SK-N-SH (cell line): ENCODE measurements around the gene N4BP2L2.

Experiments
- EP300 ChIP-seq, 2 experiments: IDR thresholded peaks; 2 replicates each; pipeline versions ENCODE4 v1.4.0 to v1.6.1; 2012; ENCODE audit warnings: borderline replicate concordance in 1 of 2, low read depth in 1 of 2, low read length in 1 of 2
- JUND ChIP-seq: IDR thresholded peaks from 2 replicates; pipeline ENCODE4 v1.4.0; 2012
- NRF1 ChIP-seq: IDR thresholded peaks from 2 replicates; pipeline ENCODE4 v1.6.1; 2012; ENCODE audit warnings: low read depth, mild to moderate bottlenecking, low read length
- PBX3 ChIP-seq: IDR thresholded peaks from 2 replicates; pipeline ENCODE4; 2012
- RAD21 ChIP-seq: IDR thresholded peaks from 2 replicates; pipeline ENCODE4 v1.6.1; 2012; ENCODE audit warnings: mild to moderate bottlenecking, low read length
- RCOR1 ChIP-seq: fragments of 150-350 bp; IDR thresholded peaks from 2 replicates; pipeline ENCODE4 v1.6.1; 2017; ENCODE audit warnings: antibody characterized with exemption, low read length
- RFX5 ChIP-seq: IDR thresholded peaks from 2 replicates; pipeline ENCODE4 v1.6.1; 2012; ENCODE audit warnings: mild to moderate bottlenecking, improper control_type of control experiment, low read length
- USF1 ChIP-seq: IDR thresholded peaks from 2 replicates; pipeline ENCODE4 v1.4.0; 2012; ENCODE audit warnings: low read depth, borderline replicate concordance
- USF2 ChIP-seq: fragments of 150-350 bp; IDR thresholded peaks from 2 replicates; pipeline ENCODE4 v1.6.1; 2017; ENCODE audit warnings: antibody characterized with exemption, low read length, low read depth, borderline replicate concordance
- TF ChIP-seq, protein P1 (sequence below): IDR thresholded peaks from 2 replicates; pipeline ENCODE4 v1.6.1; 2012; ENCODE audit warnings: mild to moderate bottlenecking, low read depth, low read length, moderate library complexity
- TF ChIP-seq, protein P2 (sequence below): fragments of 200-600 bp; sonication (generic); IDR thresholded peaks from 2 replicates; pipeline ENCODE4 v1.6.1; 2017; ENCODE audit warnings: antibody characterized with exemption, mild to moderate bottlenecking, moderate library complexity

DNA sequence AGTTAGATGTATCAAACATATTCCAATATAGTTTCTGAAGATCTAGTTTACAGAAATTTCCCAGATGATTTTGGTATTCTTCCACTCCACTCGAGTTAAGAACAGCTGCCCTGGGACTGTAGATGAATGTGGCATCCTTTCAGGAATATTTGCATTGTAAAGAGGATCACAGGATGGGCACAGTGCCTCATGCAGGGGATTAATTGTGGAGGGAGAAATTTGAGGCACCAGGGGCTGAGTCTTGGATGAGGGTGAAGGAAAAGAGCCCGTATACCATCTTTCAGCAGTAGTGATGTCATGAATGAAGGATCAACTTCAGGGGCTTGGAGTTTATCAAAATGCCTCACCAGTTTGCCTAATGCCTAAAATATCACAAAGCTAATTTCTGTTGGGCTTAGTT is 43.7 kb upstream of the N4BP2L2 start:
- TF ChIP-seq, protein P1, sequence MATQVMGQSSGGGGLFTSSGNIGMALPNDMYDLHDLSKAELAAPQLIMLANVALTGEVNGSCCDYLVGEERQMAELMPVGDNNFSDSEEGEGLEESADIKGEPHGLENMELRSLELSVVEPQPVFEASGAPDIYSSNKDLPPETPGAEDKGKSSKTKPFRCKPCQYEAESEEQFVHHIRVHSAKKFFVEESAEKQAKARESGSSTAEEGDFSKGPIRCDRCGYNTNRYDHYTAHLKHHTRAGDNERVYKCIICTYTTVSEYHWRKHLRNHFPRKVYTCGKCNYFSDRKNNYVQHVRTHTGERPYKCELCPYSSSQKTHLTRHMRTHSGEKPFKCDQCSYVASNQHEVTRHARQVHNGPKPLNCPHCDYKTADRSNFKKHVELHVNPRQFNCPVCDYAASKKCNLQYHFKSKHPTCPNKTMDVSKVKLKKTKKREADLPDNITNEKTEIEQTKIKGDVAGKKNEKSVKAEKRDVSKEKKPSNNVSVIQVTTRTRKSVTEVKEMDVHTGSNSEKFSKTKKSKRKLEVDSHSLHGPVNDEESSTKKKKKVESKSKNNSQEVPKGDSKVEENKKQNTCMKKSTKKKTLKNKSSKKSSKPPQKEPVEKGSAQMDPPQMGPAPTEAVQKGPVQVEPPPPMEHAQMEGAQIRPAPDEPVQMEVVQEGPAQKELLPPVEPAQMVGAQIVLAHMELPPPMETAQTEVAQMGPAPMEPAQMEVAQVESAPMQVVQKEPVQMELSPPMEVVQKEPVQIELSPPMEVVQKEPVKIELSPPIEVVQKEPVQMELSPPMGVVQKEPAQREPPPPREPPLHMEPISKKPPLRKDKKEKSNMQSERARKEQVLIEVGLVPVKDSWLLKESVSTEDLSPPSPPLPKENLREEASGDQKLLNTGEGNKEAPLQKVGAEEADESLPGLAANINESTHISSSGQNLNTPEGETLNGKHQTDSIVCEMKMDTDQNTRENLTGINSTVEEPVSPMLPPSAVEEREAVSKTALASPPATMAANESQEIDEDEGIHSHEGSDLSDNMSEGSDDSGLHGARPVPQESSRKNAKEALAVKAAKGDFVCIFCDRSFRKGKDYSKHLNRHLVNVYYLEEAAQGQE: no peak
- TF ChIP-seq RCOR1: no peak
- TF ChIP-seq, protein P2, sequence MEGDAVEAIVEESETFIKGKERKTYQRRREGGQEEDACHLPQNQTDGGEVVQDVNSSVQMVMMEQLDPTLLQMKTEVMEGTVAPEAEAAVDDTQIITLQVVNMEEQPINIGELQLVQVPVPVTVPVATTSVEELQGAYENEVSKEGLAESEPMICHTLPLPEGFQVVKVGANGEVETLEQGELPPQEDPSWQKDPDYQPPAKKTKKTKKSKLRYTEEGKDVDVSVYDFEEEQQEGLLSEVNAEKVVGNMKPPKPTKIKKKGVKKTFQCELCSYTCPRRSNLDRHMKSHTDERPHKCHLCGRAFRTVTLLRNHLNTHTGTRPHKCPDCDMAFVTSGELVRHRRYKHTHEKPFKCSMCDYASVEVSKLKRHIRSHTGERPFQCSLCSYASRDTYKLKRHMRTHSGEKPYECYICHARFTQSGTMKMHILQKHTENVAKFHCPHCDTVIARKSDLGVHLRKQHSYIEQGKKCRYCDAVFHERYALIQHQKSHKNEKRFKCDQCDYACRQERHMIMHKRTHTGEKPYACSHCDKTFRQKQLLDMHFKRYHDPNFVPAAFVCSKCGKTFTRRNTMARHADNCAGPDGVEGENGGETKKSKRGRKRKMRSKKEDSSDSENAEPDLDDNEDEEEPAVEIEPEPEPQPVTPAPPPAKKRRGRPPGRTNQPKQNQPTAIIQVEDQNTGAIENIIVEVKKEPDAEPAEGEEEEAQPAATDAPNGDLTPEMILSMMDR: no peak
- TF ChIP-seq USF1: no peak
- no peak for TF ChIP-seq USF2
- no peak for TF ChIP-seq NRF1
- no peak for TF ChIP-seq EP300 (IDR thresholded peaks at IDR 0.05; ENCODE audit: borderline replicate concordance in 1 of 2, low read depth in 1 of 2, low read length in 1 of 2)
- no peak for TF ChIP-seq RAD21
- TF ChIP-seq RFX5: no peak
- no peak for TF ChIP-seq PBX3
- TF ChIP-seq JUND: no peak
